ENCODE measurements around the gene ZSWIM6.

The ZSWIM6 gene

GRCh38 chr5:61431923-61432620 lies 100.0 kb downstream of the ZSWIM6 start:
- in situ Hi-C loops (cut with MboI; ENCODE audit: low sequenced_read_pairs), result no loop called here

- in situ Hi-C loops (cut with MboI; ENCODE audit: low sequenced_read_pairs), result no loop called here
Observed at GRCh38 chr5:61435368-61435767, 103.3 kb downstream of the ZSWIM6 start.

GRCh38 chr5:61438298-61438970 lies 106.4 kb downstream of the ZSWIM6 start:
- in situ Hi-C loops (cut with MboI; ENCODE audit: low sequenced_read_pairs), result no loop called here

- in situ Hi-C loops (cut with MboI; ENCODE audit: low sequenced_read_pairs), result no loop called here
Observed at GRCh38 chr5:61440086-61440485, 108.0 kb downstream of the ZSWIM6 start.

GRCh38 chr5:61440596-61440995 lies 108.5 kb downstream of the ZSWIM6 start:
- in situ Hi-C loops (cut with MboI; ENCODE audit: low sequenced_read_pairs), result no loop called here

- in situ Hi-C loops (cut with MboI; ENCODE audit: low sequenced_read_pairs), result no loop called here
Observed at GRCh38 chr5:61441742-61442141, 109.7 kb downstream of the ZSWIM6 start.

- in situ Hi-C loops (cut with MboI; ENCODE audit: low sequenced_read_pairs), result no loop called here
Observed at GRCh38 chr5:61447780-61448495, 115.9 kb downstream of the ZSWIM6 start.

- in situ Hi-C loops (cut with MboI; ENCODE audit: low sequenced_read_pairs), result no loop called here
Observed at GRCh38 chr5:61449804-61450492, 117.9 kb downstream of the ZSWIM6 start.

- in situ Hi-C loops (cut with MboI; ENCODE audit: low sequenced_read_pairs), result no loop called here
Observed at GRCh38 chr5:61450493-61451279, 118.6 kb downstream of the ZSWIM6 start.

GRCh38 chr5:61455179-61456006 lies 123.3 kb downstream of the ZSWIM6 start:
- in situ Hi-C loops (cut with MboI; ENCODE audit: low sequenced_read_pairs), result no loop called here

GRCh38 chr5:61460471-61460870 lies 128.4 kb downstream of the ZSWIM6 start:
- in situ Hi-C loops (cut with MboI; ENCODE audit: low sequenced_read_pairs), result no loop called here

GRCh38 chr5:61461417-61461816 lies 129.4 kb downstream of the ZSWIM6 start:
- in situ Hi-C loops (cut with MboI; ENCODE audit: low sequenced_read_pairs), result no loop called here

GRCh38 chr5:61461926-61462325 lies 129.9 kb downstream of the ZSWIM6 start:
- in situ Hi-C loops (cut with MboI; ENCODE audit: low sequenced_read_pairs), result no loop called here

- in situ Hi-C loops (cut with MboI; ENCODE audit: low sequenced_read_pairs), result no loop called here
Observed at GRCh38 chr5:61463596-61463995, 131.5 kb downstream of the ZSWIM6 start.

- in situ Hi-C loops (cut with MboI; ENCODE audit: low sequenced_read_pairs), result no loop called here
Observed at GRCh38 chr5:61464512-61464911, 132.5 kb downstream of the ZSWIM6 start.

GRCh38 chr5:61465066-61465465 lies 133.0 kb downstream of the ZSWIM6 start:
- in situ Hi-C loops (cut with MboI; ENCODE audit: low sequenced_read_pairs), result no loop called here

- in situ Hi-C loops (cut with MboI; ENCODE audit: low sequenced_read_pairs), result no loop called here
Observed at GRCh38 chr5:61465496-61465895, 133.4 kb downstream of the ZSWIM6 start.

- in situ Hi-C loops (cut with MboI; ENCODE audit: low sequenced_read_pairs), result no loop called here
Observed at GRCh38 chr5:61466017-61466416, 134.0 kb downstream of the ZSWIM6 start.

- in situ Hi-C loops (cut with MboI; ENCODE audit: low sequenced_read_pairs), result no loop called here
Observed at GRCh38 chr5:61467766-61468482, 135.9 kb downstream of the ZSWIM6 start.

All from HL-60/S4 (cell line).